ENCODE data around the gene CSPG4. TPM values are rescaled to one million over a fixed set of nuclear protein-coding genes. Genes with fewer than 3 reads are reported as not detected.

Gene CSPG4
- total and polyA plus RNA-seq, 10 donors = 0.89 to 28.6 (median 7.4) TPM

DNA sequence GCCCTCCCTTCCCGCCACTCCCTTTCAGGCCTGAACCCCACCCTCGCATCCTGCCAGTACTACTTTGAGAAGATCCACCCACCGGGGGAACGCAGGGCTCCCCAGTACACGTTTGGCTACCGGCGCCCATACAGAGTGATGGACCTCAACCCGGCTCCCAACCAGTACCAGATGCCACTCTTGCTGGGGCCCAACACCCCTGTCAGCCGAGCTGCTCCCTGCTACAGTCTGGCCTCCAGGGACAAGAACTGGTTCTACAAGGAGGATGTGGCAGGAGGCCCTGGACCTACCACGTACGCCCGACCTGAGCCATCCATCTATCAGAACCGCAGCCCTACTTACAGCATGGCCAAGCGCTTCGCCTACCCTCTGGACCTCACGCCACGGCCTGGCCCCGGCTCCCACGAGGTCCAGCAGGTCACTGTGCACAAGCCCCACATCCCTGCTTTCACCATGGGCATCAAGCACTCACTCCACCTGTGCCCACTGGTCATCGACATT lies 14.4 kb upstream of the CSPG4 start:
- intact Hi-C loops (cut with DNase I; ENCODE audit: low total_unique reads) = no loop called here
- 69 to 89% (median 85%) methylated on average over 16 to 20 of the region's 20 CpGs for WGBS, 5 donors
- Histone ChIP-seq H3K4me1 (peaks cover 2 to 33% (median 21%) of the 10 kb centered on the region in 6 donors), H3K27me3 (replicated peaks in 1 of 7) (peaks cover 0 to 6% (median 0%) of the 10 kb centered on the region in 7 donors), H3K4me3 (no peak overlapping the region), H3K27ac (no peak overlapping the region), H3K36me3 (no peaks in the 10 kb centered on the region), H3K9me3 (no peaks in the 10 kb centered on the region)
- TF ChIP-seq POLR2A (IDR thresholded peaks at IDR 0.05) (no peak), POLR2AphosphoS5 (IDR thresholded peaks at IDR 0.05) (no peak)
- TF ChIP-seq, protein P1, sequence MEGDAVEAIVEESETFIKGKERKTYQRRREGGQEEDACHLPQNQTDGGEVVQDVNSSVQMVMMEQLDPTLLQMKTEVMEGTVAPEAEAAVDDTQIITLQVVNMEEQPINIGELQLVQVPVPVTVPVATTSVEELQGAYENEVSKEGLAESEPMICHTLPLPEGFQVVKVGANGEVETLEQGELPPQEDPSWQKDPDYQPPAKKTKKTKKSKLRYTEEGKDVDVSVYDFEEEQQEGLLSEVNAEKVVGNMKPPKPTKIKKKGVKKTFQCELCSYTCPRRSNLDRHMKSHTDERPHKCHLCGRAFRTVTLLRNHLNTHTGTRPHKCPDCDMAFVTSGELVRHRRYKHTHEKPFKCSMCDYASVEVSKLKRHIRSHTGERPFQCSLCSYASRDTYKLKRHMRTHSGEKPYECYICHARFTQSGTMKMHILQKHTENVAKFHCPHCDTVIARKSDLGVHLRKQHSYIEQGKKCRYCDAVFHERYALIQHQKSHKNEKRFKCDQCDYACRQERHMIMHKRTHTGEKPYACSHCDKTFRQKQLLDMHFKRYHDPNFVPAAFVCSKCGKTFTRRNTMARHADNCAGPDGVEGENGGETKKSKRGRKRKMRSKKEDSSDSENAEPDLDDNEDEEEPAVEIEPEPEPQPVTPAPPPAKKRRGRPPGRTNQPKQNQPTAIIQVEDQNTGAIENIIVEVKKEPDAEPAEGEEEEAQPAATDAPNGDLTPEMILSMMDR (IDR thresholded peaks at IDR 0.05 in 8 of 11, conservative IDR thresholded peaks at IDR 0.05 in 3 of 11) = no peak
- DNase-seq = peak; percentile 64

DNA sequence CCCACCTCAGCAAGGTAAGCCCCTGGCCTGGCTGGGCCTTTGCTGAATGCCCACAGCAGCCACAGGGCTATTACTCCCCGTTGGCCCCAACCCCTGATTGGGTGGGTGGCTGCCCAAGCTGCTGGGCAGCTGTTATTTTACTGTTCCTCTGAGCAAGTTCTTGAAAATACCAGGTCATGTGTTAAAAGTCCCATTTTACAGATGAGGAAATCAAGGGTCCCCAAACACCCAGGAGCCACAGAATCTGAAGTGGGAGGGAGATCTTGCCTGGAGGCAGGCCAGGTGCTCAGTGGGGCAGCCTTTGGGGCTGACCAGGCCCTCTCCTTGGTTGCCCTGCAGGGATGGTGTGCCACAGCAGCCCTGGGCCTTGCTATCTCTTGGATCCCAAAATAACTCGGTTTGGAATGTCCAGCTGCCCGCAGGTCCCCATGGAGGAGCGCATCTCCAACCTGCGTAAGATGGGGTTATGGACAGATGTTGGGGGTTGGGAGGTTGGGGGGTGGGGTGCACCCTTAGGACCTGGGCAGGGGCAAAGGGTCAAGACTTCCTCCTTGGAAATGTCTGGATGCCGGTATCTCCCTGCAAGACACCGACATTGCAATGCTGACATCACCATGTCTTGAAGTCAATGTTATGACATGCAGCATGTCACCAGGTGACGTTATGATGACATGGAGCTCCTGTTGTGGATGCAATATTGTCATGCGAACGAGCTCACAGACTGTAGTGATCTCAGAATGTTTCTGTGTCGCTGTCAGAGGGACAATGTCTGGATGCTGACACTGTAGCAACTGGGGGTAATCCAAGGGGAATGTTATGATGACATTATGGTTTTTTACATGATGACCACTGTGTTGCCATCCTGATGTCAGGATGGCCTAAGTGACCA lies 13.3 kb upstream of the CSPG4 start:
- intact Hi-C loops (cut with DNase I; ENCODE audit: low total_unique reads) = no loop called here
- TF ChIP-seq, protein P1 (IDR thresholded peaks at IDR 0.05 in 8 of 11, conservative IDR thresholded peaks at IDR 0.05 in 3 of 11) = no peak
- TF ChIP-seq POLR2AphosphoS5 (IDR thresholded peaks at IDR 0.05) = no peak
- TF ChIP-seq POLR2A (IDR thresholded peaks at IDR 0.05) = no peak
- no peaks in the 10 kb centered on the region for H3K36me3 ChIP-seq
- H3K27ac ChIP-seq = no peak overlapping the region
- H3K9me3 ChIP-seq = no peaks in the 10 kb centered on the region
- peaks cover 0 to 5% (median 0%) of the 10 kb centered on the region in 7 donors for H3K27me3 ChIP-seq (replicated peaks in 1 of 7)
- 81 to 89% (median 84%) methylated on average over 9 to 11 of the region's 11 CpGs for WGBS, 5 donors
- H3K4me1 ChIP-seq = peaks cover 0 to 28% (median 16%) of the 10 kb centered on the region in 6 donors
- H3K4me3 ChIP-seq = no peak overlapping the region
- peak; percentile 40 for DNase-seq

DNA sequence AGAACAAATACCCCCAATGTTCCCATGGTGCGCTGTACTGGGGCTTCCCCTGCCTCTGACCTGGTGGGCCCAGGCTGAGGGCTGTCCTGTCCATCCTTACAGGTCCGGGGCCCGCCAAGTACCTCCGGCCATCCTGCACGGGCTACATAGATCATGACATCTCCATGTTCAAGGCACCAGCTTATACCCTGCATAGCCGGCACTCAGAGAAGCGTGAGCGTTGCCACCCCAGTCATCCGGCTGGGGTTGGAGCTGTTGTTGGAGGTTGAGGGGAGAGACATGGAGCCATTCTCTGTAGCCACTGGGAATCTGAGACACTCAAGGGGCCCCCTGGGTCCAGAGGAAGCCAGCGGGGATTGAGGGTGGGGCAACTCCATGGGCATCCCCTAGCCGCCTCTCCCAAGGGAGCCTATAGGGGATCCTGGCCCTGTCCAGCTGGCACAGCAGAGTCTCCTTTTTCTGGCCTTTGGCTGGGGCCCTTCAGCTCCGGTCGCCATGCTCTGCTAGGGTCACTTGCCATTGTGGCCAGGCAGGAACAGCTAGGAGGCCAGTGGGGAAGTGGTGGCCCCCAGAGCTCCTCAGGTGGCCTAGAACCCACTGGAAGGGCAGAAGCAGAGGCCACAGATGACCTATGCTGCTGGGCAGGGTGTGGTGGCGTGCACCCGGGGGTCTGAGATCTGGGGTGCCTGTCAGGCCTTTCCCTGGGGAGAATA lies 12.5 kb upstream of the CSPG4 start:
- no peak overlapping the region for H3K27ac ChIP-seq
- WGBS, 5 donors = 86 to 92% (median 88%) methylated on average over 8 to 15 of the region's 15 CpGs
- no peaks in the 10 kb centered on the region for H3K36me3 ChIP-seq
- no peaks in the 10 kb centered on the region for H3K9me3 ChIP-seq
- peaks cover 0 to 10% (median 0%) of the 10 kb centered on the region in 7 donors for H3K27me3 ChIP-seq (replicated peaks in 1 of 7)
- peaks cover 0 to 30% (median 18%) of the 10 kb centered on the region in 6 donors for H3K4me1 ChIP-seq
- H3K4me3 ChIP-seq = no peak overlapping the region
- intact Hi-C loops (cut with DNase I; ENCODE audit: low total_unique reads) = no loop called here
- peak; percentile 66 for DNase-seq
- no peak for TF ChIP-seq POLR2AphosphoS5 (IDR thresholded peaks at IDR 0.05)
- no peak for TF ChIP-seq POLR2A (IDR thresholded peaks at IDR 0.05)
- TF ChIP-seq, protein P1 (IDR thresholded peaks at IDR 0.05 in 8 of 11, conservative IDR thresholded peaks at IDR 0.05 in 3 of 11) = no peak
